ENCODE data around the gene TTLL13. TPM values are rescaled to one million over a fixed set of nuclear protein-coding genes. Genes with fewer than 3 reads are reported as not detected.

Gene TTLL13
- total and polyA plus RNA-seq, 2 of the 8 experiments (the other 6 are each of a cell fraction or from before 2014, with no cell fraction given): 0.03 TPM; not detected in 1

DNA sequence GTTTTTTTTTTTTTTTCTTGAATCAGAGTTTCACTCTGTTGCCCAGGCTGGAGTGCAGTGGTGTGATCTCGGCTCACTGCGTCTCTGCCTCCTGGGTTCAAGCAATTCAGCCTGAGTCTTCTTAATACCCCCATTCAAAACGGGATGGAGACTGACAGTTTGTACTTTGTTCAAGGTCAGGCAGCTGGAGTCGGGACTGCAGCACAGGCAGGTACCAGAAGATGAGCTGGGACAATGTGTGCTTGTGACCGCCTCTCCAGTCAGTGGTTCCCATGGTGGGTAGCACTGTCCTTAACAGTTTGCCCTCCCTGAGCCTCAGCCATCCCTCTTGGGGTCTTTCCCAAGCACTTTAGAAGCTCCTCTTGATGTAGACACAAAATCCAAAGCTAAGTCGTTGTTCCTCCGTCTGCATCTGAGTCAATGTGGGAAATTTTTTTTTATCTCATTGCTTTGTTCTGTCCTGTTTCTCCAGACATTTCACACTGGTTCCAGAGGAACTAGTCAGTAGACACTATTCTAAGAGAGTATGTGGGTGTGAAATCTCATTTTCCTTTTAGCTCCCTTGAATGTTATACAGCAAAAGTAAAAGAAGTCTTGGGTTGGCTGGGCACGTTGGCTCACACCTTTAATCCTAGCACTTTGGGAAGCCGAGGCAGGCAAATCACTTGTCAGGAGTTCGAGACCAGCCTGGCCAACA lies 5.3 kb upstream of the TTLL13 start:
- WGBS, 2 experiments (ENCODE audit: extremely low coverage in 1 of 2, insufficient coverage in 1 of 2, insufficient read length in 1 of 2, insufficient replicate concordance in 2 of 2, low coverage in 1 of 2, low lambda C conversion rate in 2 of 2, missing lambda C conversion rate in 1 of 2): 89% methylated on average over 10 of the region's 10 CpGs; no CpG with 5 or more reads in 1 of the 2 experiments
- H3K4me1 ChIP-seq (replicated peaks in 1 of 4; ENCODE audit: control insufficient read depth in 3 of 4, insufficient read depth in 4 of 4, low read length in 3 of 4): no peaks in the 10 kb centered on the region
- no peak overlapping the region for H3K9ac ChIP-seq (replicated peaks in 1 of 4; ENCODE audit: extremely low read depth in 1 of 4, low read depth in 3 of 4, low read length in 3 of 4)
- H3K79me2 ChIP-seq (ENCODE audit: control insufficient read depth in 1 of 2, insufficient read depth in 2 of 2, low read length in 2 of 2): no peaks in the 10 kb centered on the region
- no peak overlapping the region for H4K5ac ChIP-seq (ENCODE audit: insufficient read length, low read depth, low read length)
- no peak overlapping the region for H3K4ac ChIP-seq (replicated peaks; ENCODE audit: insufficient read length, low read depth, low read length)
- H2BK12ac ChIP-seq (ENCODE audit: low read depth, low read length): no peak overlapping the region
- no peak overlapping the region for H2BK15ac ChIP-seq (ENCODE audit: low read length)
- no peak overlapping the region for H4K8ac ChIP-seq (ENCODE audit: extremely low read depth, insufficient read depth, low read length)
- H2BK5ac ChIP-seq (ENCODE audit: low read depth, low read length): no peak overlapping the region
- no peak for DNase-seq (ENCODE audit: low read depth in 1 of 2, low spot score in 2 of 2)
- no peak overlapping the region for H2BK120ac ChIP-seq (replicated peaks; ENCODE audit: low read depth, low read length)
- no peak overlapping the region for H3K23ac ChIP-seq (ENCODE audit: insufficient read length)
- no peak overlapping the region for H3K56ac ChIP-seq (replicated peaks; ENCODE audit: insufficient read length, low read depth, low read length)
- no peak overlapping the region for H3K4me2 ChIP-seq (ENCODE audit: insufficient read depth in 1 of 2, low read depth in 2 of 2, low read length in 2 of 2)
- no peak overlapping the region for H2AFZ ChIP-seq (ENCODE audit: low read length)
- H3K4me3 ChIP-seq (ENCODE audit: extremely low read depth in 1 of 4, insufficient read depth in 2 of 4, low read depth in 3 of 4, low read length in 4 of 4): no peak overlapping the region
- no peak overlapping the region for H3K18ac ChIP-seq (ENCODE audit: extremely low read depth, low read length)
- H3K79me1 ChIP-seq (ENCODE audit: low read depth, low read length): no peaks in the 10 kb centered on the region
- no peak overlapping the region for H2AK5ac ChIP-seq (ENCODE audit: low read depth, low read length)
- no peaks in the 10 kb centered on the region for H4K20me1 ChIP-seq (replicated peaks in 1 of 2; ENCODE audit: control insufficient read depth in 1 of 2, insufficient read depth in 2 of 2, low read length in 2 of 2)
- POLR2A ChIA-PET (ENCODE audit: partially characterized antibody): no interaction called here
- H2BK20ac ChIP-seq (ENCODE audit: low read length): no peak overlapping the region
- no peak for FAIRE-seq
- no peaks in the 10 kb centered on the region for H3K9me3 ChIP-seq (ENCODE audit: insufficient read depth in 2 of 2, low read depth in 1 of 2, low read length in 1 of 2)
- no peaks in the 10 kb centered on the region; the same call in 1 of the 2 replicates for H3K23me2 ChIP-seq (ENCODE audit: low read depth, low read length)
- H3K14ac ChIP-seq (ENCODE audit: insufficient read length): no peak overlapping the region
- CTCF ChIA-PET (ENCODE audit: partially characterized antibody): interaction anchor here (0.7 to 1.0 kb wide), 3 partner anchors 93 to 152 kb away, joined by 3 to 4 read pairs (median 3); no protein-coding TSS in a partner anchor
- H4K91ac ChIP-seq (replicated peaks; ENCODE audit: insufficient read length, low read length): no peak overlapping the region
- H3K27me3 ChIP-seq (replicated peaks in 1 of 4; ENCODE audit: control insufficient read depth in 3 of 4, extremely low read depth in 1 of 4, insufficient read depth in 3 of 4, low read length in 3 of 4): no peaks in the 10 kb centered on the region
- no peaks in the 10 kb centered on the region for H3K36me3 ChIP-seq (ENCODE audit: control insufficient read depth in 2 of 4, insufficient read depth in 4 of 4, low read length in 3 of 4)
- H3K27ac ChIP-seq (ENCODE audit: low read depth, low read length): no peak overlapping the region
- TF ChIP-seq BCL11A (IDR thresholded peaks at IDR 0.05; ENCODE audit: low read depth in 2 of 2, low read length in 2 of 2) (no peak), KDM4A (IDR thresholded peaks at IDR 0.05; ENCODE audit: low read depth, low read length, severe bottlenecking) (no peak), ASH2L (IDR thresholded peaks at IDR 0.05; ENCODE audit: low read length) (no peak), POLR2A (IDR thresholded peaks at IDR 0.05; ENCODE audit: control extremely low read depth in 1 of 2, low read depth in 2 of 2, low read length in 2 of 2) (no peak), EP300 (IDR thresholded peaks at IDR 0.05; ENCODE audit: borderline replicate concordance in 1 of 2, low read depth in 2 of 2, low read length in 2 of 2) (no peak), CEBPB (IDR thresholded peaks at IDR 0.05; ENCODE audit: low read depth, low read length) (no peak), SRF (IDR thresholded peaks at IDR 0.05; ENCODE audit: low read depth, low read length) (no peak), JUN (IDR thresholded peaks at IDR 0.05; ENCODE audit: low read depth, low read length) (no peak), TBP (IDR thresholded peaks at IDR 0.05; ENCODE audit: low read depth, low read length) (no peak), SP4 (IDR thresholded peaks at IDR 0.05; ENCODE audit: low read length) (no peak), YY1 (IDR thresholded peaks at IDR 0.05; ENCODE audit: low read depth, low read length) (no peak), HDAC6 (IDR thresholded peaks at IDR 0.05; ENCODE audit: low read depth, low read length) (no peak), CHD2 (IDR thresholded peaks at IDR 0.05; ENCODE audit: low read length) (no peak)
- TF ChIP-seq, protein P1, sequence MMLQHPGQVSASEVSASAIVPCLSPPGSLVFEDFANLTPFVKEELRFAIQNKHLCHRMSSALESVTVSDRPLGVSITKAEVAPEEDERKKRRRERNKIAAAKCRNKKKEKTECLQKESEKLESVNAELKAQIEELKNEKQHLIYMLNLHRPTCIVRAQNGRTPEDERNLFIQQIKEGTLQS (IDR thresholded peaks at IDR 0.05; ENCODE audit: insufficient read depth, low read depth, low read length): no peak
